ENCODE results near the gene C19orf85. TPM values are rescaled to one million over a fixed set of nuclear protein-coding genes. Genes with fewer than 3 reads are reported as not detected.

C19orf85 gene
- total and polyA plus RNA-seq, 4 donors: not detected

- no peaks in the 10 kb centered on the region for H3K36me3 ChIP-seq (ENCODE audit: control insufficient read depth in 4 of 4, insufficient read depth in 3 of 4, low read depth in 1 of 4, low read length in 3 of 4)
- no peaks in the 10 kb centered on the region for H3K9me3 ChIP-seq (ENCODE audit: control insufficient read depth in 4 of 4, low read length in 3 of 4)
- H3K27ac ChIP-seq (ENCODE audit: low read depth in 1 of 2, low read length in 2 of 2): no peak overlapping the region
- H3K4me3 ChIP-seq (ENCODE audit: low read depth in 1 of 3, low read length in 3 of 3): no peak overlapping the region
- 47% methylated on average over 12 of the region's 12 CpGs for WGBS
- no peaks in the 10 kb centered on the region for H3K27me3 ChIP-seq (ENCODE audit: control insufficient read depth in 4 of 4, insufficient read depth in 4 of 4, low read length in 3 of 4)
- TF ChIP-seq RXRA (IDR thresholded peaks at IDR 0.05) (no peak), YY1 (IDR thresholded peaks at IDR 0.05) (no peak), CTCF (IDR thresholded peaks at IDR 0.05; ENCODE audit: low read depth, low read length, missing input control) (no peak), NR2F2 (IDR thresholded peaks at IDR 0.05) (no peak)
- DNase-seq (ENCODE audit: low spot score): no peak
- no peak overlapping the region for H3K9ac ChIP-seq (ENCODE audit: low read depth in 1 of 2, low read length in 2 of 2)
- no peaks in the 10 kb centered on the region for H3K4me1 ChIP-seq (ENCODE audit: control insufficient read depth in 4 of 4, insufficient read depth in 4 of 4, low read length in 3 of 4)
Measured at GRCh38 chr19:55492362-55492944, 27.9 kb upstream of the C19orf85 start.

GRCh38 chr19:55491546-55492360 is 27.2 kb upstream of the C19orf85 start:
- Histone ChIP-seq H3K36me3 (ENCODE audit: control insufficient read depth in 4 of 4, insufficient read depth in 3 of 4, low read depth in 1 of 4, low read length in 3 of 4) (no peaks in the 10 kb centered on the region), H3K9me3 (ENCODE audit: control insufficient read depth in 4 of 4, low read length in 3 of 4) (no peaks in the 10 kb centered on the region), H3K4me1 (ENCODE audit: control insufficient read depth in 4 of 4, insufficient read depth in 4 of 4, low read length in 3 of 4) (no peaks in the 10 kb centered on the region), H3K27me3 (ENCODE audit: control insufficient read depth in 4 of 4, insufficient read depth in 4 of 4, low read length in 3 of 4) (no peaks in the 10 kb centered on the region), H3K27ac (ENCODE audit: low read depth in 1 of 2, low read length in 2 of 2) (no peak overlapping the region), H3K9ac (ENCODE audit: low read depth in 1 of 2, low read length in 2 of 2) (no peak overlapping the region), H3K4me3 (ENCODE audit: low read depth in 1 of 3, low read length in 3 of 3) (no peak overlapping the region)
- 65% methylated on average over 24 of the region's 24 CpGs for WGBS
- DNase-seq (ENCODE audit: low spot score): no peak
- TF ChIP-seq JUND (IDR thresholded peaks at IDR 0.05) (no peak), GABPA (IDR thresholded peaks at IDR 0.05 in 1 of 2, conservative IDR thresholded peaks at IDR 0.05 in 1 of 2) (no peak), RAD21 (IDR thresholded peaks at IDR 0.05) (no peak), CTCF (IDR thresholded peaks at IDR 0.05; ENCODE audit: low read depth, low read length, missing input control) (no peak)

- Histone ChIP-seq H3K4me1 (ENCODE audit: control insufficient read depth in 4 of 4, insufficient read depth in 4 of 4, low read length in 3 of 4) (no peaks in the 10 kb centered on the region), H3K36me3 (ENCODE audit: control insufficient read depth in 4 of 4, insufficient read depth in 3 of 4, low read depth in 1 of 4, low read length in 3 of 4) (no peaks in the 10 kb centered on the region), H3K27me3 (ENCODE audit: control insufficient read depth in 4 of 4, insufficient read depth in 4 of 4, low read length in 3 of 4) (no peaks in the 10 kb centered on the region), H3K9me3 (ENCODE audit: control insufficient read depth in 4 of 4, low read length in 3 of 4) (no peaks in the 10 kb centered on the region), H3K4me3 (ENCODE audit: low read depth in 1 of 3, low read length in 3 of 3) (no peak overlapping the region), H3K27ac (ENCODE audit: low read depth in 1 of 2, low read length in 2 of 2) (no peak overlapping the region), H3K9ac (ENCODE audit: low read depth in 1 of 2, low read length in 2 of 2) (no peak overlapping the region)
- no peak for DNase-seq (ENCODE audit: low spot score)
- TF ChIP-seq REST (IDR thresholded peaks at IDR 0.05): no peak
- TF ChIP-seq CTCF (IDR thresholded peaks at IDR 0.05; ENCODE audit: low read depth, low read length, missing input control): no peak
- no peak for TF ChIP-seq NR2F2 (IDR thresholded peaks at IDR 0.05)
- no peak for TF ChIP-seq RAD21 (IDR thresholded peaks at IDR 0.05)
- no peak for TF ChIP-seq EGR1 (IDR thresholded peaks at IDR 0.05; ENCODE audit: low read depth in 2 of 2)
- no peak for TF ChIP-seq RXRA (IDR thresholded peaks at IDR 0.05)
- TF ChIP-seq JUND (IDR thresholded peaks at IDR 0.05): no peak
- TF ChIP-seq MAX (IDR thresholded peaks at IDR 0.05): no peak
- TF ChIP-seq YY1 (IDR thresholded peaks at IDR 0.05): no peak
- 70% methylated on average over 52 of the region's 52 CpGs for WGBS
Measured at GRCh38 chr19:55490478-55491432, 26.2 kb upstream of the C19orf85 start.

Data from liver (tissue), 9 donors.